ENCODE data around the gene P3H2.

The P3H2 gene

DNA sequence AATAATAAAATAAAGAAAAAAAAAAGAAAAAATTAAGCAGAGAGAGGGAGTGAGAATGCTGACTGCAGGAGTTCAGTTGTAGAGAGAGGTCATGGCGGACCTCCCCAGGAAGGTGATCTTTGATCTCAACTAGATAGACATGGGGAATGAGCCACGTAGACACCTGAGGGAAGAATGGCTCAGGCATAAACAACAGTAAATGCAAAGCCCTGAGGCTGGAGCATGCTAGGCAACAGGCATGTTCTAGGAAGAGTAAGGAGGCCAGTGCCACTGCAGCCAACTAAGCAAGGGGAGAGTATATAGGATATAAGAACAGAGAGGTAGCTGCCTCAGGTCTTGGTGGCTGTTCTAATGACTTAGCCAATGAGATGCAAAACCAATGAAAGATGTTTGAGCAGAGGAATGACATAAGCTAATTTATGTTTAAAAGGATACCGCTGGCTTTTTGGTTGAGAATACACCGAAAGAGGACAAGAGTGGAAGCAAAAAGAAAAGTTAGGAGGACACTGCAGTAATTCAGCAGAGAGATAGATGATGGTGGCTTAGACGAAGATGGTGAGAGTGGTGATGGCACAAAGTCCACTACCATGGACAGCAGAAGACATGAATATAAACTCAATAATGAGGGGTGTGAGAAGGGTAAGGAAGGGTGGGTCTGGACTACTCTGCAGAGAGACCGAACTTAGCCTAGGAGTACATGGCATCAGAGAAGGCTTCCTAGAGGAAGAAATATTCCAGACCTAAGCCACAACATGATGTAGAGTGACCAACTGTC is 174.6 kb downstream of the P3H2 start:
- no peak for DNase-seq (ENCODE audit: low spot score)

DNA sequence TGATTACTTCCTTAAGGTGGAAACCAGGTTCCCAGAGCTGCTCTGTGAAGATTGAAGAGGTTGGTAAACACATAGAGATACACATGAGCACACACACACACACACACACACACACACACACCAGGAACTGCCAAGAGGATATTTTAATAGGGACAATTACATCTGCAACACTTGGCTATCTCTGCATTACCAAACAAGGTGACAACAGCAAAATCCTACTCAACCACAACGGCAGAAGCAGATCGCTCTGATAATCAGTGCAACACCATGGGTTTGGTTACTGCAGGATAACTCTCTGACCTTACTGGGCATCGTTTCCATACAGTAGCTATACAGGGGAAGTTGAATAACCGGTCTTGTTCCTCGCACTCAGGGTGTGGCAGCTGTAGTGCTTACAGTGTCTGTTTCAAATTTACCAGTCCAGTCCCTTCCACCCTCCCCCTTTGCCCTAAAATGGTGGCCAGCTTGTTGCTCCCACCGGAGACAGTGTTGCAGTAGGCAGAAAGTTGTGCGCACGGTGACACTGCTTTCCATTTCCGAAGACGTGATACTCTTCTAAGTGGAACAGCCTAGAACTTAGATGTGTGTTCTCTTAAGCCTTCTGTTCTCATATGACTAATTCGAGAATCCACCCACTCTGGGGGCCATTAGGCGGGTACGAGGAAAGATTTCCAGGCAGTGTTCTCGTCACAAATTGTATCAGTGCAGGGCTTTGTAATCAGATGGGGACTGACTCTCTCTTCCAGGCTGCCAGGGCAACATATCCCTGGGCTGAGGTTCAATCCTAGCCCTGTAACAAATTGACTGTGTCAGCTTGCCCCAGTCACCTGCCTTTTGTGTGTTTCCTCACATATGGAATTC is 176.2 kb downstream of the P3H2 start:
- no peak for DNase-seq (ENCODE audit: low spot score)

- DNase-seq (ENCODE audit: low spot score) = no peak
Observed at GRCh38 chr3:189942948-189943347, 177.7 kb downstream of the P3H2 start.

DNA sequence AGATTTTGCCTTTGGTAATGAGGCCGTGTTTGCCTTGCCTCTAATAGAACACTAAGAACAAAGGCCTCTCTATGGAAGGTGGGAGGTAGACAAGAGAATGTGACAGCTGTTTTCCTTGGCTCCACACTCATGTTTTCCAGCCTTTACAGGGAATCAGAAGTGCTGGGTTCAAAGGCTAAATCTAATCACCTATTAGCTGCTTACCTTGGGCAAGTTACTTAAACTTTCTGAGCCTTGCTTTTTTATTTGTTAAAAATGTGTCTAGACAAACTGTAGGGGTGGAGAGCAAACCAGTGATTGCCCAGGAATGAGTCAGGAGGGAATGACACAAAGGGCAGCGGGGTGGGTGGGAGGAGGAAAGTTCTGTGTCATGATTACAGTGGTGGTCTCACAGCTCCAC is 179.0 kb downstream of the P3H2 start:
- DNase-seq (ENCODE audit: low spot score) = no peak

- DNase-seq (ENCODE audit: low spot score) = no peak
Observed at GRCh38 chr3:189941125-189941524, 179.6 kb downstream of the P3H2 start.

GRCh38 chr3:189937302-189938127 is 183.2 kb downstream of the P3H2 start:
- no peak for DNase-seq (ENCODE audit: low spot score)

DNA sequence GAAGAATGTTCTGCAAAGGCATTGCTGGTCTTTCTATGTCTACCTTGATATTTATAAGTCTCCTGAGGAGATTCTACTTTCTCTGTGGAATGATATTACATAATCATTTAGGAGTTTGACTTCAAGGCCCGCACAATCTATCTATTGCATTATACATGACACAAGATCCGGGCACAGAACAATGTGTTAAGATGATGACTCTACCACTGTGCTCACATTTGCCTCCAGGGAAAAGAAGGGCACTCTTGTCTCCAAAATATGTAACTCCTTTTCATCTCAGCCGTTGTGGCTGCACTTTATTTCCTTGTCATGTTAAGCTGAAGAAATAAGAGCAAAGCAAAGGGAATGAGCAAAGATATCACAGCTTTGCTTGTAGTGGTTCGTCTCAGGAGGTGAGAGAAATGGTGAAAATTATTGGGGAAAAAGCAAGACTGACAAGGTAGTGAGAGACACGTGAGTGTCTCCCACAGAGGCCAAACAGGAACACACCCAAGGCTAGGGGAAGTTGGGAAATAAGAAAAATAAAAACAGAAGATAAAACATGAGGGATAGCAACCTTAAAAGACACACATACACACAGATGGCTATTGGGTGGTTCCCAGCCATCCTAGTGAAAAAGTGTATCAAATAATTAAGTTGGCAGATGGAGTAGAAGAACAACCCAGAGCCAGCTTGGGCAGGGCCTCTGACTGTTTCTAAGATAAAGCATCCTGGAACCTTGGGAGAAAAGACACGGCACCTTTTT is 184.3 kb downstream of the P3H2 start:
- no peak for DNase-seq (ENCODE audit: low spot score)

GRCh38 chr3:189927975-189928895 is 192.5 kb downstream of the P3H2 start:
- no peak for DNase-seq (ENCODE audit: low spot score)

DNA sequence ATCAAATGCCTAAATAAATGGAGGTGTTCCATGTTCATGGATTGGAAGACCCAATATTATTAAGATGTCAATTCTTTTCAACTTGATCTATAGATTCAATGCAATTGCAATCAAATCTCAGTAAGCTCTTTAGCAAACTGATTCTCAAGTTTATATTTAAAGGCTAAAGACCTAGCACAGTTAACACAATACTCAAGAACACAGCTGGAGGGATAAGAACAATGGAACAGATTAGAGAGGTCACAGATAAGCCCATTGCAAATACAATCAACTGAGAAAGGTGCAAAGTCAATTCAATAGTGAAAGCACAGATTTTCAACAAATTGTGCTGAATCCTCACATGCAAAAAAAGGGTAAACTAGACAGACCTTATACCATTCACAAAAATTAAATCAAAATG is 198.9 kb downstream of the P3H2 start:
- no peak for DNase-seq (ENCODE audit: low spot score)

DNA sequence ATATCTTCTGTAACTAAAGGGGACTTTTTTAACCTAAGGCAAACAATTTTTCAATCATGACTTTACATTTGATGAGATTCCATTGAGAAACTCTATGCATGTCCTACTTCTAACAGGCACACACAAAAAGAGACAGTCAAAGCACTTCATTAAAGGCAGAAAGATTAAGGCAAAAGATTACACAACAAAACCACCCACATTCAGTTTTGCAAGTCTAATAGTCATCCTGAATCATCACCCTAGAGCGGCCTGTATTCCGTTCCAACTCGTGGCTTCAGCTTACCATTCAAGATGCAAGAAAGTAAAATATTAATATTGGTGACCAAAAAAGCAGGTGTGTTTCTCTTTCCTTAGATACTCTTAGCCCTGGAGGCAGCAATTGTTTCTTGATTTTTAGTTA is 205.9 kb downstream of the P3H2 start:
- DNase-seq (ENCODE audit: low spot score) = no peak

DNA sequence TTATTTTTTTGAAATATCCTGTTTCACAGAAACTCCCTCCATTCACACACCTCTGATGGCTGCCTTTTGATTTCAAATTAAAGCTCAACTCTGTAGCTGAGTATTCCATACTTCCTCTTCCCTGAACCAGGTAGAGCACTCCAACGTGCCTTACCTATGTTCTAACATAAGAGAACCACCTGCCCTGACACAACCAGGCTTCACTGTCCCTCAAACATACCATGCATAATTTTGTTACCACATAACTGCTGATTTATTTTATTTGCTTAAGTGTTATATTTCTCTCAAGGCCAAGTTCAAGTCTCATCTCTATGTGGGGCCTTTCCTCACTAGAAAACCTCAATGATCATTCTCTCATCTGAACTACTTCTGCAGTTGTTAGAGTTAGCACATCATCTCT is 209.7 kb downstream of the P3H2 start:
- no peak for DNase-seq (ENCODE audit: low spot score)

- no peak for DNase-seq (ENCODE audit: low spot score)
Observed at GRCh38 chr3:189909573-189909972, 211.1 kb downstream of the P3H2 start.

GRCh38 chr3:189909139-189909538 is 211.6 kb downstream of the P3H2 start:
- DNase-seq (ENCODE audit: low spot score) = no peak

DNA sequence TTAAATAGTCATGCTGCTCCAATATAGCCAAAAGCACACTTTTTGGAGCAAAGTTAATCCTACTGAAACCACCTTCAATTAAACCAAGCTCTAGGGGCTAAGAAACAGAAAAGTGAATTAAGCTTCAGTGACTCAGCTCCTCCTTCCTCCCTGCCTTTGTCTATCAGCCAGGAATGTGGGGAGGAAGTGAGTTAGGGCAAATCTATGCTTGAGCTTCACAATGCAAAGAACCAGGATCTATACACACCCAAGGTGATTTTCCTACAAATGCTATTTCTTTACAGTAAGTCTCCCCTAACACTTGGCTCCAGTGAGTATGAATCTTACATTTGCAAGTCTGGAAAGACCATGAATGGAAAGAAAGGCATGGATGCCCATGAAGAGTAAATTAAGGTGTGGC is 212.1 kb downstream of the P3H2 start:
- DNase-seq (ENCODE audit: low spot score) = no peak

DNA sequence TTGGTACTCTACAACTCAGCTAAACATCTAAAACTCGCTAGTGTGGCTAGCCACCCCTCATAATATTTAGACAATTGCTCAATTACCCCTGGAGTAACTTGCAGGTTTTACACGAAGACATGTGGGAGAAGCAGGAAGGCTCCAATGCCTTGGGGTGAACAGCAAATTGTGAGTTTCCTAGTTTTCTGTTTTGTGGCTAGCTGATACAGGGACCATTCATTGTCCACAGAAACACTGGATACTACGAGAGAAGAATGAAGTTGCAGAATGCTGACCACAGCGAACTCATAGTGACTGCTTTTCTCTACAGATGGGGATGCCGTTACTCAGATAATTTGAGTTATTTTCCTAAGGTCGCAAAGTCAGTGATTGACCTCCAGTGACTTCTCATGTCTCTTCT is 212.9 kb downstream of the P3H2 start:
- no peak for DNase-seq (ENCODE audit: low spot score)

Data from D341Med (cell line).